Measurements from ENCODE around the gene PSMB3.

Gene PSMB3

GRCh38 chr17:38748892-38749222 is 3.7 kb upstream of the PSMB3 start:
- DNase-seq (ENCODE audit: extremely low read depth, low read depth), result no peak
- TF ChIP-seq CTCF (IDR thresholded peaks at IDR 0.05; ENCODE audit: low read depth, low read length), result no peak

GRCh38 chr17:38749223-38750043 is 3.1 kb upstream of the PSMB3 start:
- peak; percentile 43 for DNase-seq (ENCODE audit: extremely low read depth, low read depth)
- no peak for TF ChIP-seq CTCF (IDR thresholded peaks at IDR 0.05; ENCODE audit: low read depth, low read length)

GRCh38 chr17:38750044-38750311 is 2.6 kb upstream of the PSMB3 start:
- DNase-seq (ENCODE audit: extremely low read depth, low read depth), result no peak
- TF ChIP-seq CTCF (IDR thresholded peaks at IDR 0.05; ENCODE audit: low read depth, low read length), result no peak

- DNase-seq (ENCODE audit: extremely low read depth, low read depth), result no peak
- TF ChIP-seq CTCF (IDR thresholded peaks at IDR 0.05; ENCODE audit: low read depth, low read length), result no peak
These were observed 2.0 kb upstream of the PSMB3 start for GRCh38 chr17:38750312-38751121.

- no peak for TF ChIP-seq CTCF (IDR thresholded peaks at IDR 0.05; ENCODE audit: low read depth, low read length)
- DNase-seq (ENCODE audit: extremely low read depth, low read depth), result no peak
These were observed 1.3 kb upstream of the PSMB3 start for GRCh38 chr17:38751144-38751807.

GRCh38 chr17:38751808-38752307 is 683 bp upstream of the PSMB3 start:
- peak; percentile 71 for DNase-seq (ENCODE audit: extremely low read depth, low read depth)
- no peak for TF ChIP-seq CTCF (IDR thresholded peaks at IDR 0.05; ENCODE audit: low read depth, low read length)

GRCh38 chr17:38753071-38753506 is 548 bp downstream of the PSMB3 start:
- DNase-seq (ENCODE audit: extremely low read depth, low read depth), result no peak
- no peak for TF ChIP-seq CTCF (IDR thresholded peaks at IDR 0.05; ENCODE audit: low read depth, low read length)
